GM12801 (cell line): ENCODE results near the gene EXT2.

Experiments used
- CTCF ChIP-seq: IDR thresholded peaks from one replicate; pipeline ENCODE4 v1.5.1; 2011; ENCODE audit warnings: control low read depth; ENCODE audit not compliant: insufficient read length; ENCODE audit errors: extremely low read depth

Gene EXT2

GRCh38 chr11:44058275-44058674 lies 37.2 kb upstream of the EXT2 start:
- TF ChIP-seq CTCF, result no peak

GRCh38 chr11:44065161-44065661 lies 30.3 kb upstream of the EXT2 start:
- no peak for TF ChIP-seq CTCF

- no peak for TF ChIP-seq CTCF
Observed at GRCh38 chr11:44065841-44066731, 29.4 kb upstream of the EXT2 start, which contains the start of gene ACCS. Gene ACCS (plus strand): TSS chr11:44066270. CDS start chr11:44067628, 1,358 bp downstream.

GRCh38 chr11:44066732-44067141 lies 28.7 kb upstream of the EXT2 start:
- TF ChIP-seq CTCF, result no peak

- TF ChIP-seq CTCF, result no peak
Observed at GRCh38 chr11:44067266-44067665, 28.2 kb upstream of the EXT2 start.

- no peak for TF ChIP-seq CTCF
Observed at GRCh38 chr11:44068180-44068579, 27.3 kb upstream of the EXT2 start.

- no peak for TF ChIP-seq CTCF
Observed at GRCh38 chr11:44071157-44071556, 24.3 kb upstream of the EXT2 start.
